ENCODE data around the gene KLHL34. TPM values are rescaled to one million over a fixed set of nuclear protein-coding genes. Genes with fewer than 3 reads are reported as not detected.

Gene KLHL34, protein sequence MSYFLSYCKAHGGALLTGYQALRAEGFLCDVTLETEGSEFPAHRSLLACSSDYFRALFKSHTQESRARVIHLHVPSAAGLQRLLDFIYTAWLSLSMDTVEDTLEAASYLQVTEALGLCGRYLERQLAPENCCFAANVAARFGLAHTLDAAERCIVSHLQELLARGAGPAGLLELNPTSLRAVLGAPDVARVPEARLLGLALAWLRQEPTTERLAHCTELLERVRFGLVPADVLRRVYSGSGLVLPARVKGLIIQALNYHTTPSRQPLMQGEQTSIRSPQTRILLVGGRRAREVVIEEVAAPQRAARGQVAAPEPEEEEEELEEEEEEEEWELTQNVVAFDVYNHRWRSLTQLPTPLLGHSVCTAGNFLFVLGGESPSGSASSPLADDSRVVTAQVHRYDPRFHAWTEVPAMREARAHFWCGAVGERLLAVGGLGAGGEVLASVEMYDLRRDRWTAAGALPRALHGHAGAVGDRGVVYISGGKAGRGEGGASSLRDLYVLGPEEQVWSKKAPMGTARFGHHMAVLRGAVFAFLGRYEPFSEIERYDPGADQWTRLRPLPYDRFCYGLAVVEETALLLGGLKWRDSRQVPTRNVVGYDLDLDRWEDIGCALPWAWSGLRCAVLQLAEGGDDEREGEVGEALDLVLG
- total RNA-seq = 1 to 10 TPM in 3 of 4 donors, under 1 TPM in 1; 0.20 to 3.7 (median 1.8) TPM

DNA sequence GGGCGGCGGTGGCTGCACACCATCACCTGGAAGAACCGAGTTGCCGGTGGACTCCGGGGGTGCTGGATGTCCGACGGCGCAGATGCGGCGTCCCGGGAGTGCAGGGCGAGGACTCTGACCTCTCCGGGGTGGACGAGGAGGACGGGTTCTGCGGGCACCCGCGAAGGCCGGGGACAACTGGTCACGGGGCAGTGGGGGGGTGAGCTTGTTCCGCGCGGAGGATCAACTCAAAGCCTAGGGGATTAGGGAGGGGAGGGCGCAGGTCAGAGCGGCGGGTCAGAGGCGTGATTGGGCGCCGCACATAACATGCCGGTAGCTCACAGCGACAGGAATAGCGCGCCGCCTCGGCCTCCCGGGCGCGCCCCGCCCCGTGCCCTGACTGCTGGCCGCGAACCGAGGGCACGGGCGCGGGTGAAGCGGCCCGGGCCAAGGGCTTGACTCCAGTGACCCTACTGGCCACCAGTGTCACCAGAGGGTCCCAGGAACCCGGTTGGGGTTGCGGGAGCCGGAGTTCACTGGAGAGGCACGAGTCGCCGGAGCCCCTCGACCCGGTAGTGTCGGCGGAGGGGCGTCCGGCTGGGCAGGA is at the start of gene KLHL34:
Gene KLHL34 (minus strand): TSS at position 179 of the 586 bp plus-strand sequence. CDS start 542 bp downstream, outside the sequence.
- Histone ChIP-seq H3K27ac (peak within 1 kb of the TSS; percentile 12 to 81 (median 64)), H3K4me1 (no peaks in the 10 kb centered on the region), H3K36me3 (no peaks in the 10 kb centered on the region), H3K27me3 (peaks cover 18% of the 10 kb centered on the region), H3K4me3 (peak within 1 kb of the TSS in 3 of 4 donors; percentile 29 to 54 (median 30)), H3K9me3 (no peaks in the 10 kb centered on the region)
- in situ Hi-C loops (cut with MboI; ENCODE audit: low pct_ligation_motif_present in 1 of 4, low pct_unique_long_range_greater_than_20kb in 1 of 4, low sequenced_read_pairs in 3 of 4) (no loop called here), intact Hi-C loops (cut with DNase I; ENCODE audit: low total_unique reads) (no loop called here)
- DNase-seq = peak; percentile 8
- no peak for TF ChIP-seq POLR2A (IDR thresholded peaks at IDR 0.05)
- TF ChIP-seq POLR2AphosphoS5 (IDR thresholded peaks at IDR 0.05) = no peak
- TF ChIP-seq, protein P1, sequence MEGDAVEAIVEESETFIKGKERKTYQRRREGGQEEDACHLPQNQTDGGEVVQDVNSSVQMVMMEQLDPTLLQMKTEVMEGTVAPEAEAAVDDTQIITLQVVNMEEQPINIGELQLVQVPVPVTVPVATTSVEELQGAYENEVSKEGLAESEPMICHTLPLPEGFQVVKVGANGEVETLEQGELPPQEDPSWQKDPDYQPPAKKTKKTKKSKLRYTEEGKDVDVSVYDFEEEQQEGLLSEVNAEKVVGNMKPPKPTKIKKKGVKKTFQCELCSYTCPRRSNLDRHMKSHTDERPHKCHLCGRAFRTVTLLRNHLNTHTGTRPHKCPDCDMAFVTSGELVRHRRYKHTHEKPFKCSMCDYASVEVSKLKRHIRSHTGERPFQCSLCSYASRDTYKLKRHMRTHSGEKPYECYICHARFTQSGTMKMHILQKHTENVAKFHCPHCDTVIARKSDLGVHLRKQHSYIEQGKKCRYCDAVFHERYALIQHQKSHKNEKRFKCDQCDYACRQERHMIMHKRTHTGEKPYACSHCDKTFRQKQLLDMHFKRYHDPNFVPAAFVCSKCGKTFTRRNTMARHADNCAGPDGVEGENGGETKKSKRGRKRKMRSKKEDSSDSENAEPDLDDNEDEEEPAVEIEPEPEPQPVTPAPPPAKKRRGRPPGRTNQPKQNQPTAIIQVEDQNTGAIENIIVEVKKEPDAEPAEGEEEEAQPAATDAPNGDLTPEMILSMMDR (IDR thresholded peaks at IDR 0.05) = no peak
- no peak for TF ChIP-seq EP300 (IDR thresholded peaks at IDR 0.05; ENCODE audit: low read depth)
- 56% methylated on average over 60 of the region's 60 CpGs; no CpG with 5 or more reads in 1 of the 2 donors for WGBS, 2 donors (ENCODE audit: low coverage in 1 of 2)

DNA sequence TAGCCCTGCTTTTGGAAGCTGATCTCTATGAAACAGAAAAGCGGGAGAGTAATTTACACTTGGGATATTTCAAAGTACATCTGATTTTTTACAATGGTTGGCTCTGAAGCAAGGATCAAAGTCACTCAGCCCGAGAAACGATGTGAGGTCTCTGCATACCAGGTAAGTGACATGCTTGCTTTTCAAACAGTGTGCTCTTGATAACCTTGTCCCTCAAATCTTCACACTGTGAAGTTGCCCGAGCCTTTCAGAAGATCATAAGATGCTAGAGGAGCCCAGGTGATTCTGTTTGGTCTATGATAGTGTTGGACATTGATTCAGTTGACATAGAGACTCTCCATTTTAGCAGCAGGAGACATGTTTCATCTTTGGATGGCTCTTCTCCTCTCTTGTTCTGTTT is 47.1 kb upstream of the KLHL34 start:
- H3K9me3 ChIP-seq = no peaks in the 10 kb centered on the region
- H3K4me3 ChIP-seq = no peak overlapping the region
- TF ChIP-seq EP300 (IDR thresholded peaks at IDR 0.05; ENCODE audit: low read depth) (no peak), POLR2A (IDR thresholded peaks at IDR 0.05) (no peak), POLR2AphosphoS5 (IDR thresholded peaks at IDR 0.05) (no peak)
- TF ChIP-seq, protein P1 (IDR thresholded peaks at IDR 0.05) = no peak
- no peaks in the 10 kb centered on the region for H3K36me3 ChIP-seq
- in situ Hi-C loops (cut with MboI; ENCODE audit: low pct_ligation_motif_present in 1 of 4, low pct_unique_long_range_greater_than_20kb in 1 of 4, low sequenced_read_pairs in 3 of 4) = no loop called here
- H3K27me3 ChIP-seq = no peaks in the 10 kb centered on the region
- no peak for DNase-seq
- intact Hi-C loops (cut with DNase I; ENCODE audit: low total_unique reads) = no loop called here
- WGBS, 2 donors (ENCODE audit: low coverage in 1 of 2) = 54% methylated on average over 4 of the region's 4 CpGs; no CpG with 5 or more reads in 1 of the 2 donors
- H3K27ac ChIP-seq = no peak overlapping the region
- no peaks in the 10 kb centered on the region for H3K4me1 ChIP-seq

DNA sequence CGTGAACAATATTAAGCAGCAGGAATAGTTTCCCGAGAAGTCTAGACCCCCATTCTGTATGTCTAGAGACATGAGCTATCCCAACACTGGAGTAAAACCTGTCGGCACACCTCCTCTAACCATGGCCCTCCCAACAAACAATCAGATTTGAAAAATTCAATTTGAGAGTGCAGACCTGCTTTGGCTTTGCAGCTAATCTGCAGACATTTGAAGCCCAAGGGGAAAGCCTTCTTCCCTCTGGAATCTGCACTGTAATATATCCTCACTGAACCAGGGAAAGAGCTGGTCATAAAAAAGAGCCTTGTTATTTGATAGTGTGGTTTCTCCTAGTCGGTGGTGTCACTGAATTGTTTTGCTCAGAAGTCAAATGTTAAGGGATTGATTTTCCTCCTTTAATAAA is 44.6 kb upstream of the KLHL34 start:
- Histone ChIP-seq H3K27me3 (no peaks in the 10 kb centered on the region), H3K4me3 (no peak overlapping the region), H3K4me1 (no peaks in the 10 kb centered on the region), H3K36me3 (no peaks in the 10 kb centered on the region), H3K27ac (no peak overlapping the region), H3K9me3 (no peaks in the 10 kb centered on the region)
- TF ChIP-seq POLR2A (IDR thresholded peaks at IDR 0.05) (no peak), POLR2AphosphoS5 (IDR thresholded peaks at IDR 0.05) (no peak), EP300 (IDR thresholded peaks at IDR 0.05; ENCODE audit: low read depth) (no peak)
- TF ChIP-seq, protein P1 (IDR thresholded peaks at IDR 0.05) = no peak
- in situ Hi-C loops (cut with MboI; ENCODE audit: low pct_ligation_motif_present in 1 of 4, low pct_unique_long_range_greater_than_20kb in 1 of 4, low sequenced_read_pairs in 3 of 4) (no loop called here), intact Hi-C loops (cut with DNase I; ENCODE audit: low total_unique reads) (no loop called here)
- no peak for DNase-seq
- 63% methylated on average over 4 of the region's 4 CpGs; no CpG with 5 or more reads in 1 of the 2 donors for WGBS, 2 donors (ENCODE audit: low coverage in 1 of 2)

DNA sequence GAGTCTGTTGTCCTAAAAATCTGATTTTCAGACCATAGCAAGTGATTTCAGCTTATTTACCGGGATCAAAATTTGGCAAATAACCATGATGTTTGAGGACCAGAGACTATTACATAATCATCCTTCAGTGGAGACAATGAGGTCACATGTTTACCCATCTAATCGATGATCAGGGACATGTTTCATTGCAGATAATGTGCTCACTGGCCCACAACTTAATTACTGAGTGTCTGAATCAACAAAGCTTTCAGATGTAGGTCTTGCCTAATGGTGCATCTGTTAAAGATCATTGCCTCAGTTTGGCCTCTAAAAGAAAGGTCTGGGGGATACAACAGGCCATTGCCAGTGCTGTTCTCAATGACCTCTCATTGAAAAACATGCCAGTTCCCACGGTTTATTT is 42.8 kb upstream of the KLHL34 start:
- no peaks in the 10 kb centered on the region for H3K9me3 ChIP-seq
- TF ChIP-seq POLR2AphosphoS5 (IDR thresholded peaks at IDR 0.05) = no peak
- no peak for TF ChIP-seq POLR2A (IDR thresholded peaks at IDR 0.05)
- TF ChIP-seq, protein P1 (IDR thresholded peaks at IDR 0.05) = no peak
- no peak for TF ChIP-seq EP300 (IDR thresholded peaks at IDR 0.05; ENCODE audit: low read depth)
- no peaks in the 10 kb centered on the region for H3K36me3 ChIP-seq
- H3K27me3 ChIP-seq = no peaks in the 10 kb centered on the region
- in situ Hi-C loops (cut with MboI; ENCODE audit: low pct_ligation_motif_present in 1 of 4, low pct_unique_long_range_greater_than_20kb in 1 of 4, low sequenced_read_pairs in 3 of 4) (no loop called here), intact Hi-C loops (cut with DNase I; ENCODE audit: low total_unique reads) (no loop called here)
- WGBS, 2 donors (ENCODE audit: low coverage in 1 of 2) = 48% methylated on average over 3 of the region's 3 CpGs; no CpG with 5 or more reads in 1 of the 2 donors
- H3K4me3 ChIP-seq = no peak overlapping the region
- no peak for DNase-seq
- H3K4me1 ChIP-seq = no peaks in the 10 kb centered on the region
- no peak overlapping the region for H3K27ac ChIP-seq
